ENCODE data around the gene RAB20. TPM values are rescaled to one million over a fixed set of nuclear protein-coding genes. Genes with fewer than 3 reads are reported as not detected.

Gene RAB20
- total and polyA plus RNA-seq, 2 of the 8 experiments (the other 6 are each of a cell fraction or from before 2014, with no cell fraction given), result 14.8 to 27.9 TPM

- no peak overlapping the region for H3K56ac ChIP-seq (replicated peaks; ENCODE audit: insufficient read length, low read depth, low read length)
- peak overlapping the region; percentile 66 for H4K91ac ChIP-seq (replicated peaks; ENCODE audit: insufficient read length, low read length)
- H2AK5ac ChIP-seq (ENCODE audit: low read depth, low read length), result no peak overlapping the region
- 92% methylated on average over 12 of the region's 12 CpGs; no CpG with 5 or more reads in 1 of the 2 experiments for WGBS, 2 experiments (ENCODE audit: extremely low coverage in 1 of 2, insufficient coverage in 1 of 2, insufficient read length in 1 of 2, insufficient replicate concordance in 2 of 2, low coverage in 1 of 2, low lambda C conversion rate in 2 of 2, missing lambda C conversion rate in 1 of 2)
- no peak overlapping the region for H2BK20ac ChIP-seq (ENCODE audit: low read length)
- peaks cover under 1% of the 10 kb centered on the region; the same call in 1 of the 2 replicates for H3K79me1 ChIP-seq (ENCODE audit: low read depth, low read length)
- no peak overlapping the region for H3K27ac ChIP-seq (ENCODE audit: low read depth, low read length)
- no peaks in the 10 kb centered on the region for H3K36me3 ChIP-seq (ENCODE audit: control insufficient read depth in 2 of 4, insufficient read depth in 4 of 4, low read length in 3 of 4)
- H4K5ac ChIP-seq (ENCODE audit: insufficient read length, low read depth, low read length), result no peak overlapping the region
- H3K9ac ChIP-seq (replicated peaks in 1 of 4; ENCODE audit: extremely low read depth in 1 of 4, low read depth in 3 of 4, low read length in 3 of 4), result no peak overlapping the region
- DNase-seq (ENCODE audit: low read depth in 1 of 2, low spot score in 2 of 2) (no peak), FAIRE-seq (no peak)
- H3K4me2 ChIP-seq (ENCODE audit: insufficient read depth in 1 of 2, low read depth in 2 of 2, low read length in 2 of 2), result no peak overlapping the region
- H3K4me1 ChIP-seq (replicated peaks in 1 of 4; ENCODE audit: control insufficient read depth in 3 of 4, insufficient read depth in 4 of 4, low read length in 3 of 4), result peaks cover 0 to 6% (median 4%) of the 10 kb centered on the region in 4 experiments; a peak in 5 of 7 replicates
- no peaks in the 10 kb centered on the region for H4K20me1 ChIP-seq (replicated peaks in 1 of 2; ENCODE audit: control insufficient read depth in 1 of 2, insufficient read depth in 2 of 2, low read length in 2 of 2)
- H3K14ac ChIP-seq (ENCODE audit: insufficient read length), result no peak overlapping the region
- peaks cover 3% of the 10 kb centered on the region for H3K23me2 ChIP-seq (ENCODE audit: low read depth, low read length)
- H2BK12ac ChIP-seq (ENCODE audit: low read depth, low read length), result no peak overlapping the region
- H3K9me3 ChIP-seq (ENCODE audit: insufficient read depth in 2 of 2, low read depth in 1 of 2, low read length in 1 of 2), result no peaks in the 10 kb centered on the region
- H3K18ac ChIP-seq (ENCODE audit: extremely low read depth, low read length), result no peak overlapping the region
- no peak overlapping the region for H3K4me3 ChIP-seq (ENCODE audit: extremely low read depth in 1 of 4, insufficient read depth in 2 of 4, low read depth in 3 of 4, low read length in 4 of 4)
- no peak overlapping the region for H2BK15ac ChIP-seq (ENCODE audit: low read length)
- ChIA-PET CTCF (ENCODE audit: partially characterized antibody) (interaction anchor here (0.7 to 2.7 kb wide), 4 partner anchors 15 to 257 kb away, joined by 3 to 11 read pairs (median 4); no protein-coding TSS in a partner anchor), POLR2A (ENCODE audit: partially characterized antibody) (interaction anchor here (0.6 kb wide), 1 partner anchor 313 kb away, joined by 5 read pairs; no protein-coding TSS in a partner anchor)
- H3K23ac ChIP-seq (ENCODE audit: insufficient read length), result no peak overlapping the region
- no peak overlapping the region for H3K4ac ChIP-seq (replicated peaks; ENCODE audit: insufficient read length, low read depth, low read length)
- H2AFZ ChIP-seq (ENCODE audit: low read length), result no peak overlapping the region
- peaks cover 0 to 3% of the 10 kb centered on the region in 2 experiments; a peak in 2 of 4 replicates for H3K79me2 ChIP-seq (ENCODE audit: control insufficient read depth in 1 of 2, insufficient read depth in 2 of 2, low read length in 2 of 2)
- H2BK120ac ChIP-seq (replicated peaks; ENCODE audit: low read depth, low read length), result no peak overlapping the region
- peak overlapping the region; percentile 35; the same call in 1 of the 2 replicates for H4K8ac ChIP-seq (ENCODE audit: extremely low read depth, insufficient read depth, low read length)
- H2BK5ac ChIP-seq (ENCODE audit: low read depth, low read length), result no peak overlapping the region
- peaks cover 0 to 2% (median 0%) of the 10 kb centered on the region in 4 experiments; a peak in 2 of 7 replicates for H3K27me3 ChIP-seq (replicated peaks in 1 of 4; ENCODE audit: control insufficient read depth in 3 of 4, extremely low read depth in 1 of 4, insufficient read depth in 3 of 4, low read length in 3 of 4)
- TF ChIP-seq ZNF274 (IDR thresholded peaks at IDR 0.05; ENCODE audit: borderline replicate concordance, extremely low read depth, low read length) (no peak), NANOG (IDR thresholded peaks at IDR 0.05; ENCODE audit: insufficient read depth, low read depth, low read length, poor library complexity, severe bottlenecking) (no peak), POLR2AphosphoS5 (IDR thresholded peaks at IDR 0.05; ENCODE audit: low read depth, low read length) (no peak), BCL11A (IDR thresholded peaks at IDR 0.05; ENCODE audit: low read depth in 2 of 2, low read length in 2 of 2) (no peak), SIRT6 (IDR thresholded peaks at IDR 0.05; ENCODE audit: low read length) (no peak), KDM5A (IDR thresholded peaks at IDR 0.05; ENCODE audit: low read length) (no peak), CBX5 (IDR thresholded peaks at IDR 0.05; ENCODE audit: low read depth, low read length) (no peak), BACH1 (IDR thresholded peaks at IDR 0.05; ENCODE audit: low read length) (no peak), SRF (IDR thresholded peaks at IDR 0.05; ENCODE audit: low read depth, low read length) (no peak), RBBP5 (IDR thresholded peaks at IDR 0.05; ENCODE audit: borderline replicate concordance, low read depth, low read length) (no peak), YY1 (IDR thresholded peaks at IDR 0.05; ENCODE audit: low read depth, low read length) (no peak)
Observed at GRCh38 chr13:110610955-110611595, 49.6 kb upstream of the RAB20 start.
